ENCODE results near the gene APPBP2.

DNA sequence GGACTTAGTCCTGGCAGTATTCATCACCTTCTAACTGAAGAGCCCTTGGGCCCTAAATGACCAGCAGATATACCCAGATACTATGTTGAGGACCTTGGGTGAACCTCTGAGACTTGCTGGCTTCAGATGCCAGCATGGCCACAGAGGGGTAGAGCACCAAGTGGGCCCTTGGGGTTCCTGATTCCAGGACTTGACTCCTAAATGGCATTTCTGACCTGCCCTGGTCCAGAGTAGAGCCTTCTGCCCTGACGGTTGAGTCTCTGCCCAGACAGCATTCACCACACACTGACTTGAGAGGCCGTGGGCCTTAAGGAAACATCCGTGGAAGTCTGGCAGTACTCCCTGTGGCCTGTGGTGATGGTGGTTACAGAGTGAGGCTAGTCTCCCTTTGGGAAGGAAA, 2.8 kb upstream of the APPBP2 start:
- TF ChIP-seq, protein P1, sequence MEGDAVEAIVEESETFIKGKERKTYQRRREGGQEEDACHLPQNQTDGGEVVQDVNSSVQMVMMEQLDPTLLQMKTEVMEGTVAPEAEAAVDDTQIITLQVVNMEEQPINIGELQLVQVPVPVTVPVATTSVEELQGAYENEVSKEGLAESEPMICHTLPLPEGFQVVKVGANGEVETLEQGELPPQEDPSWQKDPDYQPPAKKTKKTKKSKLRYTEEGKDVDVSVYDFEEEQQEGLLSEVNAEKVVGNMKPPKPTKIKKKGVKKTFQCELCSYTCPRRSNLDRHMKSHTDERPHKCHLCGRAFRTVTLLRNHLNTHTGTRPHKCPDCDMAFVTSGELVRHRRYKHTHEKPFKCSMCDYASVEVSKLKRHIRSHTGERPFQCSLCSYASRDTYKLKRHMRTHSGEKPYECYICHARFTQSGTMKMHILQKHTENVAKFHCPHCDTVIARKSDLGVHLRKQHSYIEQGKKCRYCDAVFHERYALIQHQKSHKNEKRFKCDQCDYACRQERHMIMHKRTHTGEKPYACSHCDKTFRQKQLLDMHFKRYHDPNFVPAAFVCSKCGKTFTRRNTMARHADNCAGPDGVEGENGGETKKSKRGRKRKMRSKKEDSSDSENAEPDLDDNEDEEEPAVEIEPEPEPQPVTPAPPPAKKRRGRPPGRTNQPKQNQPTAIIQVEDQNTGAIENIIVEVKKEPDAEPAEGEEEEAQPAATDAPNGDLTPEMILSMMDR (IDR thresholded peaks at IDR 0.05; ENCODE audit: low read depth, low read length) = no peak
- no peak for TF ChIP-seq EZH2phosphoT487 (IDR thresholded peaks at IDR 0.05; ENCODE audit: low read depth)
